GM10266 (cell line): Measurements from ENCODE around the gene AHCYL1.

Experiments
- DNase-seq: peaks from one replicate; pipeline ENCODE4 v3.0.0; 2012; ENCODE audit errors: extremely low spot score
- CTCF ChIP-seq: IDR thresholded peaks from 2 replicates; pipeline ENCODE4 v1.5.1; 2012; ENCODE audit warnings: mild to moderate bottlenecking, low read depth; ENCODE audit not compliant: control insufficient read depth, insufficient read depth; ENCODE audit errors: missing control alignments

AHCYL1 gene

GRCh38 chr1:109984456-109985246 is at the start of gene AHCYL1:
TSS of gene AHCYL1 (plus strand) at chr1:109984765. CDS start at chr1:109985053, 288 bp downstream.
- TF ChIP-seq CTCF, result peak; percentile 98
- peak; percentile 99 for DNase-seq

GRCh38 chr1:109935451-109935900 is 49.1 kb upstream of the AHCYL1 start:
- DNase-seq, result no peak
- no peak for TF ChIP-seq CTCF

- TF ChIP-seq CTCF, result no peak
- DNase-seq, result no peak
Observed at GRCh38 chr1:109937738-109938137, 46.8 kb upstream of the AHCYL1 start.

GRCh38 chr1:109938556-109938955 is 46.0 kb upstream of the AHCYL1 start:
- no peak for TF ChIP-seq CTCF
- no peak for DNase-seq

- TF ChIP-seq CTCF, result no peak
- DNase-seq, result no peak
Observed at GRCh38 chr1:109942434-109942833, 42.1 kb upstream of the AHCYL1 start.

- TF ChIP-seq CTCF, result no peak
- DNase-seq, result no peak
Observed at GRCh38 chr1:109944541-109944940, 40.0 kb upstream of the AHCYL1 start.

- TF ChIP-seq CTCF, result no peak
- no peak for DNase-seq
Observed at GRCh38 chr1:109946511-109946910, 38.1 kb upstream of the AHCYL1 start.
